DND-41 (cell line): Measurements from ENCODE around the gene SEMA3A.

Experiments
- ATAC-seq: fragments of 200-7000 bp; cut with Tn5 transposase; 3 replicates; pipeline ENCODE4 v1.9.1; 2021; ENCODE audit warnings: low read depth; ENCODE audit not compliant: insufficient read depth
- DNase-seq: peaks from one replicate; pipeline ENCODE4 v3.0.0-alpha.2; 2020
- H2AFZ ChIP-seq: 2 replicates; pipeline ENCODE4 v1.6.0; 2012; ENCODE audit warnings: low read depth, low read length
- H3K27ac ChIP-seq: 2 replicates; pipeline ENCODE4 v1.5.1; 2012; ENCODE audit warnings: low read length, inconsistent platforms
- H3K27me3 ChIP-seq: fragments of 200-600 bp; sonication (generic); 2 replicates; pipeline ENCODE4 v1.6.0; 2012; ENCODE audit warnings: low read length, mild to moderate bottlenecking, inconsistent platforms; ENCODE audit not compliant: insufficient read depth, poor library complexity
- H3K36me3 ChIP-seq: 2 replicates; pipeline ENCODE4 v1.5.1; 2012; ENCODE audit warnings: low read length, inconsistent platforms; ENCODE audit not compliant: insufficient read depth
- H3K4me1 ChIP-seq: 2 replicates; pipeline ENCODE4 v1.5.1; 2012; ENCODE audit warnings: mild to moderate bottlenecking, low read length; ENCODE audit not compliant: insufficient read depth
- H3K4me2 ChIP-seq: 2 replicates; pipeline ENCODE4 v1.6.0; 2012; ENCODE audit warnings: mild to moderate bottlenecking, moderate library complexity, low read length, inconsistent platforms; ENCODE audit not compliant: insufficient read depth
- H3K4me3 ChIP-seq, 2 experiments: fragments of 200-600 bp in 1 of 2; shearing (Covaris generic) in 1 of 2; 2 replicates each; pipeline ENCODE4 v1.5.1; 2012 to 2016; ENCODE audit warnings: inconsistent platforms in 2 of 2, low read length in 2 of 2, mild to moderate bottlenecking in 2 of 2, low read depth in 1 of 2, moderate library complexity in 1 of 2
- H3K79me2 ChIP-seq: 2 replicates; pipeline ENCODE4 v1.6.0; 2012; ENCODE audit warnings: low read length, inconsistent platforms; ENCODE audit not compliant: insufficient read depth
- H3K9ac ChIP-seq: 2 replicates; pipeline ENCODE4 v1.6.0; 2012; ENCODE audit warnings: low read depth, mild to moderate bottlenecking, inconsistent platforms, low read length, moderate library complexity
- H3K9me3 ChIP-seq: 2 replicates; pipeline ENCODE4 v1.5.1; 2012; ENCODE audit warnings: low read length, moderate library complexity, mild to moderate bottlenecking, inconsistent platforms; ENCODE audit not compliant: insufficient read depth, severe bottlenecking
- H4K20me1 ChIP-seq: 2 replicates; pipeline ENCODE4 v1.6.0; 2012; ENCODE audit warnings: low read length; ENCODE audit not compliant: insufficient read depth
- EZH2 ChIP-seq: IDR thresholded peaks from 3 replicates; pipeline ENCODE4 v1.6.1; 2012; ENCODE audit warnings: borderline replicate concordance, low read depth, mild to moderate bottlenecking, moderate library complexity, low read length, inconsistent platforms; ENCODE audit not compliant: severe bottlenecking
- TF ChIP-seq, protein P1 (sequence below): IDR thresholded peaks from 2 replicates; pipeline ENCODE4 v1.5.1; 2012; ENCODE audit warnings: borderline replicate concordance, low read length, moderate library complexity, mild to moderate bottlenecking; ENCODE audit not compliant: poor library complexity, severe bottlenecking; ENCODE audit errors: extremely low read depth

The SEMA3A gene

DNA sequence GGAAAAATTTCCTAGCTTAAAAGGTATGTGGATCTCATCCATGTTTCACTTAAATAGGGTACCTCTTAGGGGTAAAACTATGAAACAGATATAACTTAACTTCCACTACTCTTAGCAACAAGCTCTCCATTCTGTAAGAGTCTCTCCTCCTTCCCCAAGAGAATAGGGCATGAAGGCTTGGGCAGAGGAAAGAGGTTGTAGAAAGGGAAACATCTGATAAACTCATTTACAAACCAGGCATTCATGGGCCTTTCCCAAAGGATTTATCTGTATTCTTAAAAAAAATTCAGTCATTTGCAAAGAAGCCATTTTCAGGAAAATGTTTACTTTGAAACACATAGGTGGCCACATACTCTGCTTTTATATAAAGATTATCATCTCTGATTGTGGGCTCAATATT is 82.7 kb downstream of the SEMA3A start:
- Histone ChIP-seq H3K27me3 (no peaks in the 10 kb centered on the region), H3K4me3 (no peak overlapping the region), H3K9ac (no peak overlapping the region), H4K20me1 (no peaks in the 10 kb centered on the region), H3K36me3 (no peaks in the 10 kb centered on the region), H3K9me3 (no peaks in the 10 kb centered on the region), H3K27ac (no peak overlapping the region), H3K79me2 (no peaks in the 10 kb centered on the region), H2AFZ (no peak overlapping the region), H3K4me2 (no peak overlapping the region), H3K4me1 (peaks cover 7% of the 10 kb centered on the region)
- ATAC-seq, result no peak
- no peak for DNase-seq
- TF ChIP-seq EZH2, result no peak
- TF ChIP-seq, protein P1, sequence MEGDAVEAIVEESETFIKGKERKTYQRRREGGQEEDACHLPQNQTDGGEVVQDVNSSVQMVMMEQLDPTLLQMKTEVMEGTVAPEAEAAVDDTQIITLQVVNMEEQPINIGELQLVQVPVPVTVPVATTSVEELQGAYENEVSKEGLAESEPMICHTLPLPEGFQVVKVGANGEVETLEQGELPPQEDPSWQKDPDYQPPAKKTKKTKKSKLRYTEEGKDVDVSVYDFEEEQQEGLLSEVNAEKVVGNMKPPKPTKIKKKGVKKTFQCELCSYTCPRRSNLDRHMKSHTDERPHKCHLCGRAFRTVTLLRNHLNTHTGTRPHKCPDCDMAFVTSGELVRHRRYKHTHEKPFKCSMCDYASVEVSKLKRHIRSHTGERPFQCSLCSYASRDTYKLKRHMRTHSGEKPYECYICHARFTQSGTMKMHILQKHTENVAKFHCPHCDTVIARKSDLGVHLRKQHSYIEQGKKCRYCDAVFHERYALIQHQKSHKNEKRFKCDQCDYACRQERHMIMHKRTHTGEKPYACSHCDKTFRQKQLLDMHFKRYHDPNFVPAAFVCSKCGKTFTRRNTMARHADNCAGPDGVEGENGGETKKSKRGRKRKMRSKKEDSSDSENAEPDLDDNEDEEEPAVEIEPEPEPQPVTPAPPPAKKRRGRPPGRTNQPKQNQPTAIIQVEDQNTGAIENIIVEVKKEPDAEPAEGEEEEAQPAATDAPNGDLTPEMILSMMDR, result no peak

DNA sequence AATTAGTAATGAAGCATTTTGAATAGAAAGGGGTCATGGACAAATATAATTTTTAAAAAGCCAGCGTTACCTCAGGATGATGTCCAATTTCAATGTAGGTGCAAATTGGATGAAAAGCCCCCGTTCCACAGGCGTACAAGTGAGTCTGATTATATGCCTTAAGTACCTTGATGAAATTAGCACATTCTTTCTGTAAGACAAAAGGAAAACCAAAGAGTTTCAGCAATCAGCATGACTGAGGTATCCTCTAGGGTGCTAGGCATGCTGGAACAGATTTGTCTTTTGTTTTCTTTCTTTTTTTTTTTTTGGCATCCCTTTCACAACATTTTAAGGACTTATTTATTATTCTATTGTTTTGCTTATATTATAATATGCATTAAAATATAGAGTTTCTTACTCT is 84.2 kb downstream of the SEMA3A start:
- H3K36me3 ChIP-seq, result no peaks in the 10 kb centered on the region
- H3K27ac ChIP-seq, result no peak overlapping the region
- TF ChIP-seq, protein P1, result no peak
- TF ChIP-seq EZH2, result no peak
- H3K4me1 ChIP-seq, result peaks cover 7% of the 10 kb centered on the region
- H3K4me3 ChIP-seq, result no peak overlapping the region
- H3K9ac ChIP-seq, result no peak overlapping the region
- H3K79me2 ChIP-seq, result no peaks in the 10 kb centered on the region
- H3K27me3 ChIP-seq, result no peaks in the 10 kb centered on the region
- H3K9me3 ChIP-seq, result no peaks in the 10 kb centered on the region
- DNase-seq (no peak), ATAC-seq (no peak)
- no peak overlapping the region for H3K4me2 ChIP-seq
- H4K20me1 ChIP-seq, result no peaks in the 10 kb centered on the region
- H2AFZ ChIP-seq, result no peak overlapping the region

DNA sequence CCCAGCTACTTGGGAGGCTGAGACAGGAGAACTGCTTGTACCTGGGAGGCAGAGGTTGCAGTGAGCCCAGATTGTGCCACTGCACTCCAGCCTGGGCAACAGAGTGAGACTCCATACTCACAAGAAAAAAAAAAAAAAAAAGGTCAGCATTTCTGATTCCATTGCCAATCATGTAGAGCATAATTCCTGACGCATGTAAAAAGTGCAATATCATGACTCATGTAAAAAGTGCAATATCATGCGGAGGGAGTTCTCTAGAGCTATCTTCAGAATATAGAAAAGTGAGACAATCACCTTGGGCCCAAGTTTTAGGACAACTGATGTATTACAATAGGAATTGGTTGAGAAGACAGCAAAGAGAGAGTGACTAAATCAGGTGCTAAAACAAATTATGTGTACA is 85.8 kb downstream of the SEMA3A start:
- ATAC-seq (no peak), DNase-seq (no peak)
- no peaks in the 10 kb centered on the region for H3K9me3 ChIP-seq
- H3K4me3 ChIP-seq, result no peak overlapping the region
- H3K79me2 ChIP-seq, result no peaks in the 10 kb centered on the region
- H3K4me2 ChIP-seq, result no peak overlapping the region
- no peaks in the 10 kb centered on the region for H3K36me3 ChIP-seq
- no peak overlapping the region for H2AFZ ChIP-seq
- peaks cover 7% of the 10 kb centered on the region for H3K4me1 ChIP-seq
- no peaks in the 10 kb centered on the region for H3K27me3 ChIP-seq
- H3K9ac ChIP-seq, result no peak overlapping the region
- H3K27ac ChIP-seq, result no peak overlapping the region
- TF ChIP-seq EZH2, result no peak
- TF ChIP-seq, protein P1, result no peak
- H4K20me1 ChIP-seq, result no peaks in the 10 kb centered on the region

DNA sequence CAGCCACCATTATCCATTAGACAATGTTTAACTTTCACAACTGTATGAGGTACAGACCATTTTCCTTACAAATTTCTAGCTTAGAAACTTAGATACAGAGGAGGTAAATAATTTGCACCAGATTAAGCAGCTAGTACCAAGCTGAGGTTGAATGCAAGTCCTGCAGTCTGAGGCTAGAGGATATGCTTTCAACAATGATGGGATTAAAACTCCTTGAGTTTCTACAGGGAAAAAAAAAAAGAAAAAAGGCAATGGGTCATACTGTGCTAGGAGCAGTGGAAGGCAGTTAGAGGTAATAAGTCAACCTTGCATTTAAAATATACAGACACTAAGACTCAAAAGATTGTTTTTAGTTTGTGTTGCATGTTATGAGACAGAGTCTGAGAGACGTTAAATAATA is 86.5 kb downstream of the SEMA3A start:
- Histone ChIP-seq H3K4me2 (no peak overlapping the region), H3K36me3 (no peaks in the 10 kb centered on the region), H3K9me3 (no peaks in the 10 kb centered on the region), H4K20me1 (no peaks in the 10 kb centered on the region), H3K79me2 (no peaks in the 10 kb centered on the region), H3K9ac (no peak overlapping the region), H3K4me1 (peaks cover 7% of the 10 kb centered on the region), H3K27me3 (no peaks in the 10 kb centered on the region), H3K27ac (no peak overlapping the region), H2AFZ (no peak overlapping the region), H3K4me3 (no peak overlapping the region)
- ATAC-seq, result no peak
- no peak for DNase-seq
- TF ChIP-seq EZH2, result no peak
- TF ChIP-seq, protein P1, result no peak
